Left ventricle myocardium inferior (tissue), 1 donor: ENCODE results near the gene MFAP4. TPM values are rescaled to one million over a fixed set of nuclear protein-coding genes. Genes with fewer than 3 reads are reported as not detected.
A peak's percentile ranks its signal among the peaks of the same experiment; 100 is the strongest.

Experiments
- DNase-seq: peaks from one replicate; pipeline ENCODE4 v3.0.0-alpha.2; 2020
- H3K27ac ChIP-seq: fragments of 200-600 bp; replicated peaks from 2 replicates; pipeline ENCODE4 v1.8.0; 2021
- H3K27me3 ChIP-seq: fragments of 200-600 bp; 2 replicates; pipeline ENCODE4 v1.8.0; 2021; ENCODE audit warnings: low read depth
- H3K36me3 ChIP-seq: fragments of 200-600 bp; 2 replicates; pipeline ENCODE4 v1.8.0; 2021
- H3K4me1 ChIP-seq: fragments of 200-600 bp; 2 replicates; pipeline ENCODE4 v1.8.0; 2021
- H3K4me3 ChIP-seq: fragments of 200-600 bp; 2 replicates; pipeline ENCODE4 v1.8.0; 2021; ENCODE audit warnings: mild to moderate bottlenecking, moderate library complexity
- H3K9me3 ChIP-seq: fragments of 200-600 bp; replicated peaks from 2 replicates; pipeline ENCODE4 v1.8.0; 2021
- intact Hi-C: fragments of 100-400 bp; cut with micrococcal nuclease; formaldehyde crosslinking; loops from one replicate; pipeline ENCODE4 v1.11.0; 2022
- total RNA-seq: library from RNA; stranded (reverse); fragmentation: NEBNext Ultra II Directional; extraction: Animal tissue kit (Norgen Biotek cat#: 25700); gene quantifications from one replicate; pipeline ENCODE4 v1.2.1, GENCODE V29; 2021
- TF ChIP-seq, protein P1 (sequence below): fragments of 200-600 bp; IDR thresholded peaks from 2 replicates; pipeline ENCODE4 v1.8.0; 2021; ENCODE audit warnings: antibody characterized with exemption, mild to moderate bottlenecking, borderline replicate concordance
- donor health status: DM: no; HTN: yes; CAD: no; lungs with severe emphysema.

Gene MFAP4
- total RNA-seq, 1 donor from 2014 or later: 65.6 TPM

- intact Hi-C loops: no loop called here
- H3K27ac ChIP-seq: peak overlapping the region; percentile 54
- H3K36me3 ChIP-seq: no peaks in the 10 kb centered on the region
- H3K4me3 ChIP-seq: no peak overlapping the region
- no peak for DNase-seq
- peaks cover 6% of the 10 kb centered on the region for H3K4me1 ChIP-seq
- TF ChIP-seq, protein P1, sequence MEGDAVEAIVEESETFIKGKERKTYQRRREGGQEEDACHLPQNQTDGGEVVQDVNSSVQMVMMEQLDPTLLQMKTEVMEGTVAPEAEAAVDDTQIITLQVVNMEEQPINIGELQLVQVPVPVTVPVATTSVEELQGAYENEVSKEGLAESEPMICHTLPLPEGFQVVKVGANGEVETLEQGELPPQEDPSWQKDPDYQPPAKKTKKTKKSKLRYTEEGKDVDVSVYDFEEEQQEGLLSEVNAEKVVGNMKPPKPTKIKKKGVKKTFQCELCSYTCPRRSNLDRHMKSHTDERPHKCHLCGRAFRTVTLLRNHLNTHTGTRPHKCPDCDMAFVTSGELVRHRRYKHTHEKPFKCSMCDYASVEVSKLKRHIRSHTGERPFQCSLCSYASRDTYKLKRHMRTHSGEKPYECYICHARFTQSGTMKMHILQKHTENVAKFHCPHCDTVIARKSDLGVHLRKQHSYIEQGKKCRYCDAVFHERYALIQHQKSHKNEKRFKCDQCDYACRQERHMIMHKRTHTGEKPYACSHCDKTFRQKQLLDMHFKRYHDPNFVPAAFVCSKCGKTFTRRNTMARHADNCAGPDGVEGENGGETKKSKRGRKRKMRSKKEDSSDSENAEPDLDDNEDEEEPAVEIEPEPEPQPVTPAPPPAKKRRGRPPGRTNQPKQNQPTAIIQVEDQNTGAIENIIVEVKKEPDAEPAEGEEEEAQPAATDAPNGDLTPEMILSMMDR: no peak
- no peaks in the 10 kb centered on the region for H3K9me3 ChIP-seq
- no peaks in the 10 kb centered on the region for H3K27me3 ChIP-seq
Measured at GRCh38 chr17:19424934-19425868, 38.2 kb upstream of the MFAP4 start.

DNA sequence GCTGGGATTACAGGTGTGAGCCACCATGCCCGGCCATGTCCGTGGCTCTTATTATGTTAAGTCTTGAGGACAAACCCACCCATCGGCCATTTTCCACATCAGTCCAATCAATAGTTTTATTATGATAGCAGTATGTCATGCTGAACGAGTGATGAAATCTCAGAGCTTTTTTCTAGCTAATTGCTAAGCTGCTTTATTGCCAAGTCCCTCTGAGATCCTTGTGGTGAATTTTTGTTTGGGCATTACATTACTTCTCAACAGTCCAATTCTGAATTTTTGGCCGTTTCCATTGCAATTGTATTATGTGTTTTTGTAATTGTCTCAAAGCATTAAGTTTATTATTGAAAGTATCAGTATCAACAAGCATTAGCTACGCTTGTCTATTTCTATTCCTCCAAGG, 34.9 kb upstream of the MFAP4 start:
- TF ChIP-seq, protein P1: no peak
- peaks cover 6% of the 10 kb centered on the region for H3K4me1 ChIP-seq
- DNase-seq: no peak
- no peaks in the 10 kb centered on the region for H3K27me3 ChIP-seq
- no peaks in the 10 kb centered on the region for H3K36me3 ChIP-seq
- no peaks in the 10 kb centered on the region for H3K9me3 ChIP-seq
- intact Hi-C loops: no loop called here
- no peak overlapping the region for H3K4me3 ChIP-seq
- H3K27ac ChIP-seq: no peak overlapping the region

DNA sequence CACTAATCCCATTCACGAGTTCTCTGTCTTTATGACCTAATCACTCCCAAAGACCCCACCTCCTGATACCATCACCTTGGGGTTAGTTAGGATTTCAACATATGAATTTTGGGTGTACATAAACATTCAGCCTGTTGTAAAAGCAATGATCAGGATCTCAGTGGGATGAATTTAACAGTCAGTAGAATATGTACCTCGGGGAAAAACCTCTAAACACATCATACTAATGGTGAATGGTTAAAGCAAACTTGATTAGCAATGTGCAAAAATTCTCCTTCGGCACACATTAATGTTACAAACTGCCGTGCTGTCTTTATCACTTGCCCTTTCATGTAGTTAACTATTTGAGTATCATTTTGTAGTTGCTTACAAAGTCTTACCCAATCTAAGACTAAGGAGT, 34.2 kb upstream of the MFAP4 start:
- Histone ChIP-seq H3K27me3 (no peaks in the 10 kb centered on the region), H3K4me3 (no peak overlapping the region), H3K27ac (no peak overlapping the region), H3K9me3 (no peaks in the 10 kb centered on the region), H3K36me3 (no peaks in the 10 kb centered on the region), H3K4me1 (peaks cover 5% of the 10 kb centered on the region)
- intact Hi-C loops: no loop called here
- TF ChIP-seq, protein P1: no peak
- no peak for DNase-seq

- peak overlapping the region; percentile 30 for H3K27ac ChIP-seq
- TF ChIP-seq, protein P1: no peak
- no peaks in the 10 kb centered on the region for H3K27me3 ChIP-seq
- no peak for DNase-seq
- no peaks in the 10 kb centered on the region for H3K9me3 ChIP-seq
- no peaks in the 10 kb centered on the region for H3K4me1 ChIP-seq
- intact Hi-C loops: no loop called here
- no peaks in the 10 kb centered on the region for H3K36me3 ChIP-seq
- no peak overlapping the region for H3K4me3 ChIP-seq
Measured at GRCh38 chr17:19418251-19418992, 31.4 kb upstream of the MFAP4 start.

GRCh38 chr17:19417611-19418010, 30.6 kb upstream of the MFAP4 start:
- Histone ChIP-seq H3K27ac (no peak overlapping the region), H3K4me3 (no peak overlapping the region), H3K9me3 (no peaks in the 10 kb centered on the region), H3K27me3 (no peaks in the 10 kb centered on the region), H3K36me3 (no peaks in the 10 kb centered on the region), H3K4me1 (no peaks in the 10 kb centered on the region)
- TF ChIP-seq, protein P1: no peak
- DNase-seq: no peak
- intact Hi-C loops: no loop called here
